ENCODE results near the gene ZPBP2.

Gene ZPBP2

DNA sequence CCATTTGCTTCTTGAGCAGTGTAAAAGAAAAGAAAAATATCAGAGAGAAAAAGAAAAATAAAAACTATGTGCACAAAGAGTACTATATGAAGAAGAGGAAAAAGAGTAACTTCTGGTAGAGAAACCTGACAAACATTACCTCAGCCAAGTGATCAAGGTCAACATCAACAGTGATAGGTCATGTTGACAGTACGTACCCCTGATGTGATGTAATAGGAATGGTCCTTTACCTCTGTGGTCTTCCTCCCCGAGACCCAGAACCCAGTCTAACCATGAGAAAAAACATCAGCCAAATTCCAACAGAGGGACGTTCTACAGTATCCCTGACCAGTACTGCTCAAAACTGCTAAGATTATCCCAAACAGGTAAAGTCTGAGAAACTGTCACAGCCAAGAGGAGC is 46.0 kb downstream of the ZPBP2 start:
- DNase-seq (ENCODE audit: low read depth), result no peak

- DNase-seq (ENCODE audit: low read depth), result no peak
Observed at GRCh38 chr17:39915559-39915958, 47.6 kb downstream of the ZPBP2 start.

DNA sequence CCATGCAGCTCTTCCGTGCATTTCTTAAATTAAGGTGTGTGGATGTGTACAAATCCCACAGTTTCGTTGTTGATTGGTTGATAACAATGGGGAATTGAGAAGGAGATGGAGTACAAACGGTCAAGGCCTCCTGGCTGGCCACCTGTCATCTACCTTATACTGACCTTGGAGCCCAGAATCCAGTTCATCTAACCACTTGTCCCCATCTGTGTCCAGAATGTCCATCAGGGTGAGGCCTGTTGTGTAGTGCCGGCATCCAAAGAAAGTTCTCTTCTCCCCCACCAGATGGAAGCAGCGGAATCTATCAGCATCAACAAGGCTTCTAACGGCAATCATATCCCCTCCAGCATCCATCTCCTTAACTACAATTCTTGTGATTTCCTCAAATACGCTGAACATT is 48.9 kb downstream of the ZPBP2 start:
- no peak for DNase-seq (ENCODE audit: low read depth)

- no peak for DNase-seq (ENCODE audit: low read depth)
Observed at GRCh38 chr17:39919087-39919683, 51.2 kb downstream of the ZPBP2 start.

- DNase-seq (ENCODE audit: low read depth), result no peak
Observed at GRCh38 chr17:39920218-39921210, 52.5 kb downstream of the ZPBP2 start.

GRCh38 chr17:39921323-39921722 is 53.3 kb downstream of the ZPBP2 start:
- DNase-seq (ENCODE audit: low read depth), result no peak

DNA sequence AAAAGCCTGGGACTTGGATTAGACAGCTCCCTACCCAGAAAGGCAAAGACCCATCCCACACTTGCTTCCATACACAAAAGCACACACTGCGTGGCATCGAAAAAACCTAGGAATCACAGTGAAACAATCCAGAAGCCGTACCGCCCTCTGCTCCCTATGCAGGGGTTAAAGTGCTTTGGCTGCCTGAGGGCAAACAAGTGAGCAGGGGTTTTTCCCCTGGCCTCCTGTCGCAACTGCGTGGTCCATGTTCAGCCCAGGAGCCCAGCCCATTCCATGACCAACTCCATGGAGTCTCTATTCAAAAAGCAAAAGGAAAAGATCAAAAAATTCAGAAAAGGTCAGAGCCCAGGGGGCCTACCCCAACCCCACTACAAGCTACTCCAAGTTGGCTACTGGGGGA is 54.0 kb downstream of the ZPBP2 start:
- no peak for DNase-seq (ENCODE audit: low read depth)

GRCh38 chr17:39923230-39923629 is 55.2 kb downstream of the ZPBP2 start:
- no peak for DNase-seq (ENCODE audit: low read depth)

GRCh38 chr17:39923836-39924690 is 56.1 kb downstream of the ZPBP2 start:
- no peak for DNase-seq (ENCODE audit: low read depth)

GRCh38 chr17:39924691-39925055 is 56.7 kb downstream of the ZPBP2 start:
- no peak for DNase-seq (ENCODE audit: low read depth)

DNA sequence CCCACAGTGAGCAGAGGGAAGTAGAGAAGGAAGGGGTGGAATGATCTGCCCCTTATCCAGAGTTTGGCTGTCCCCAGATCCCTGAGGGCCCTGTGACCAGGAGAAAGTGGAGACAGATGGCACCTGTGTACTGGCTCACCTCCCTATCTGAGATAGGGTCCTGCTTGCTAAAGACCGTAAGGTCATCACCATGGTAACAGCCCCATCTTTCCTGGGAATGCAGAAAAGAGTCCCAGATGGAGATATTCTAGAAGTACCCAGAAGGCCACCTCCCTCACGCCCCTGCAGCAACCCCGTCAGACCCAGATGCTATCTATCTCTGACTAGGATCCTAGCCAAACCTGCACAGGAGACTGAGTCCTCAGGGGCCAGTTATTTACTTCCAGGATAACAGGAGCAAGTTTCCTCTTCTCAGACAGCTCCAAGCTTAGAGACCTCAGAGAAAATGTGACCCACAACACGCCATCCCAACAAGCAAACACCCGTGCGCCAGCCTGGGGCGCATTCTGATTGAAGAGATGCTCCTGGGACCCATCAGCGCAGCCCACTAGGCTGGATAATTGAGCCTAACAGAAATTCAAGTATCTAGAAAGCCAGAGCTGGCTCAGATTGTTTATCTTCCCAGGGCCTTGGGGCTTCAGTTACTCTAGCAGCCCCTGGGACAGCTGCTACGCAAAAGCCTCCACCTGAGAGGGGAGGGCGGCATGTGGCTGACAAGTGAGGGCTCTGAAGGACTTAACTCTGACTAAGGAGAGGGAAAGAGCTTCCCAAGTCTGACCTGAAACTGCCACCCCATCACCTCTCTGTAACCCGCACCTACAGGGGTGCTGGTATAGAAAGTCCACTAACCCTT is 57.5 kb downstream of the ZPBP2 start:
- no peak for DNase-seq (ENCODE audit: low read depth)

DNA sequence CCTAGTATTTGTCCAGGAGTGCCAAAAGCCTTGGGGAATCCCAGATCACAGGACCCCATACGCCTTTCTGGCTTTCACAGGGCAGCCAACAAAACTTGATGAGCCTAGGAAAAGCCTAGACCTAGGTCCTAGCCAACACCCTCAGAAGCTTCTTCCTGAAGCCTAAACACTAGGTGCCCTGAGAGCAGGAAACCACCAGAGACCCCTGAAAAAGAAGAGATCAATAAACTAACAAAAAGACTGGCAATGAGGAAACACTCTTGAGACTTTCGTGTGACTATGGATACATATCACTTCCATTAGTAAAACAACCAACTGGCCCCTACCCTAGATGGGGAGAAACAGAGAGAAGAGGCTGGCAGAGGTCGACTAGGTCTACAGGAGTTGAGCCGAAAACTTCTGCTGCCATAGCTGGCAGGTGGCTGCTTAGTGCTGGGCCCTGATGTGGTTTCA is 58.2 kb downstream of the ZPBP2 start:
- DNase-seq (ENCODE audit: low read depth), result no peak

- DNase-seq (ENCODE audit: low read depth), result peak; percentile 50
Observed at GRCh38 chr17:39926588-39927100, 58.6 kb downstream of the ZPBP2 start.
